C4-2B (cell line): Measurements from ENCODE around the gene RIMBP3B.
"Not testable (repeated sequence)": the region's sequence is repeated elsewhere in the genome, so short reads cannot be mapped to it uniquely, and the experiment has no call there.

ENCODE experiments used
- CTCF ChIP-seq: fragments of 450-650 bp; conservative IDR thresholded peaks from 2 replicates; pipeline ENCODE4 v1.5.1; 2017; ENCODE audit warnings: mild to moderate bottlenecking
- ZFX ChIP-seq: fragments of 450-650 bp; IDR thresholded peaks from 2 replicates; pipeline ENCODE4 v1.6.1; 2017

- not testable (repeated sequence) for TF ChIP-seq CTCF, ZFX
Observed at GRCh38 chr22:21394613-21395012, 11.1 kb downstream of the RIMBP3B start.
